ENCODE measurements around the gene OPN5.

The OPN5 gene

DNA sequence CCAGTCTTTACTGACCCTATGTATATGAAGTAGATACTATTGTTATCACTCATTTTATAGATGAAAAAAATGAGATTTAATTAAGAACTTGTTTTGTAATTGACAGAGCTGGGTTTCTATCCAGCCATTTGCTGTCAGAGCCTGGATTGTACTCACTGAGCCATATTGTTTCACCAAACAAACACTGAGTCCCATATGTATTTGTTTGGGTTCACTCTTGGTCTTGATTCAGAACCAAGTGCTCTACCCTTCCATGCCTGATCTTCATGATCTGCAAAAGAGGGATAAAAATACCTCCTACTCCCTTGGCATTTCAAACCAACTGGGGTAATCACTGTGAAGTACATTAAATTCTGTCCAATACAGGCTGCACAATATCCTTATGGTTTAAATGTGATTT lies 52.4 kb downstream of the OPN5 start:
- no peak overlapping the region for H3K4me3 ChIP-seq (ENCODE audit: severe bottlenecking)
- H3K9me3 ChIP-seq (ENCODE audit: severe bottlenecking), result no peaks in the 10 kb centered on the region
- no peaks in the 10 kb centered on the region for H3K27me3 ChIP-seq (ENCODE audit: insufficient read depth, poor library complexity, severe bottlenecking)
- H3K36me3 ChIP-seq (ENCODE audit: low read depth), result no peaks in the 10 kb centered on the region
- no peak overlapping the region for H3K27ac ChIP-seq (ENCODE audit: poor library complexity, severe bottlenecking)
- ATAC-seq (ENCODE audit: low read depth) (no peak), DNase-seq (ENCODE audit: low spot score) (no peak)
- TF ChIP-seq CTCF (IDR thresholded peaks at IDR 0.05; ENCODE audit: poor library complexity, severe bottlenecking), result no peak
- H3K4me1 ChIP-seq (ENCODE audit: insufficient read depth, poor library complexity, severe bottlenecking), result no peaks in the 10 kb centered on the region

DNA sequence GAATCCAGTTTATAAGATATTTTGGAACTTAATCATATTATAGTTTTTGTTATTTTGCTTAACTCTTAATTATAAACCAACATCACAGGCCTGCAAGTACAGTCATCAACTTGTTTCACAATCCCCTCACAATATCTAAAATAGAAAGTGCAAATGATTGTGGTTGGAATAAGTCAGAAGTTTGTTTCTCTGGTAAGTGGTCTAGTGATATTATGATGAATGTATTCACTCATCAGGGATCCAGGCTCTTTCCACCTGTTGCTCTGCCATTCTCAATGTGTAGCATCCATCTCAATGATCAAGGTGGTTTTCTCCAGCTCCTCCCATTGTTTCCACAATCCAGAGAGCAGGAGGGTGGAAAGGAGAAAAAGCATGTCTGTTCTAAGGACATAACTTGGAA lies 54.2 kb downstream of the OPN5 start:
- no peak for ATAC-seq (ENCODE audit: low read depth)
- Histone ChIP-seq H3K27me3 (ENCODE audit: insufficient read depth, poor library complexity, severe bottlenecking) (no peaks in the 10 kb centered on the region), H3K9me3 (ENCODE audit: severe bottlenecking) (no peaks in the 10 kb centered on the region), H3K27ac (ENCODE audit: poor library complexity, severe bottlenecking) (no peak overlapping the region), H3K4me1 (ENCODE audit: insufficient read depth, poor library complexity, severe bottlenecking) (no peaks in the 10 kb centered on the region), H3K36me3 (ENCODE audit: low read depth) (no peaks in the 10 kb centered on the region), H3K4me3 (ENCODE audit: severe bottlenecking) (no peak overlapping the region)
- TF ChIP-seq CTCF (IDR thresholded peaks at IDR 0.05; ENCODE audit: poor library complexity, severe bottlenecking), result no peak
- DNase-seq (ENCODE audit: low spot score), result no peak

DNA sequence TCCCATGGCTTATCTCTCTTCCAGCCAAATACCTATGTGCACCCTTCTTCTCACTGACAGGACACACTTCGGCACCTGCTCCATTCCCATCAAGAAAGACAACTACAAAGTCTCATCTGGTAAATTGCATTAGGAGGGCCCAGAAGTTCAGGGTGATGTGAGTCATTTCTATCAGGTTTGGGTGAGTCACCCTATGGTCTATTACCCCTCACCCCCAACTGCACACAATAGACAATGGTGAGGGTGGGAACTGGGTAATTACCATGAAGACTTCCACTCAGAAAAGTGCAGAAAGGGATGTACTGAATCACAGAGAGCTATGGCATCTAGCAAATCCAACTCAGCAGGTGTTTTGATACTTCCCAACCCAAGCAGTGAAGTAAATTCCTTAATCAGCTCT lies 54.8 kb downstream of the OPN5 start:
- TF ChIP-seq CTCF (IDR thresholded peaks at IDR 0.05; ENCODE audit: poor library complexity, severe bottlenecking), result no peak
- Histone ChIP-seq H3K27ac (ENCODE audit: poor library complexity, severe bottlenecking) (no peak overlapping the region), H3K9me3 (ENCODE audit: severe bottlenecking) (no peaks in the 10 kb centered on the region), H3K36me3 (ENCODE audit: low read depth) (no peaks in the 10 kb centered on the region), H3K4me1 (ENCODE audit: insufficient read depth, poor library complexity, severe bottlenecking) (no peaks in the 10 kb centered on the region), H3K27me3 (ENCODE audit: insufficient read depth, poor library complexity, severe bottlenecking) (no peaks in the 10 kb centered on the region), H3K4me3 (ENCODE audit: severe bottlenecking) (no peak overlapping the region)
- no peak for DNase-seq (ENCODE audit: low spot score)
- no peak for ATAC-seq (ENCODE audit: low read depth)

GRCh38 chr6:47839645-47840044 lies 57.8 kb downstream of the OPN5 start:
- no peak for DNase-seq (ENCODE audit: low spot score)
- no peaks in the 10 kb centered on the region for H3K36me3 ChIP-seq (ENCODE audit: low read depth)
- no peaks in the 10 kb centered on the region for H3K4me1 ChIP-seq (ENCODE audit: insufficient read depth, poor library complexity, severe bottlenecking)
- no peak overlapping the region for H3K4me3 ChIP-seq (ENCODE audit: severe bottlenecking)
- no peaks in the 10 kb centered on the region for H3K27me3 ChIP-seq (ENCODE audit: insufficient read depth, poor library complexity, severe bottlenecking)
- H3K9me3 ChIP-seq (ENCODE audit: severe bottlenecking), result no peaks in the 10 kb centered on the region
- H3K27ac ChIP-seq (ENCODE audit: poor library complexity, severe bottlenecking), result no peak overlapping the region
- no peak for TF ChIP-seq CTCF (IDR thresholded peaks at IDR 0.05; ENCODE audit: poor library complexity, severe bottlenecking)
- no peak for ATAC-seq (ENCODE audit: low read depth)

- Histone ChIP-seq H3K4me3 (ENCODE audit: severe bottlenecking) (no peak overlapping the region), H3K4me1 (ENCODE audit: insufficient read depth, poor library complexity, severe bottlenecking) (no peaks in the 10 kb centered on the region), H3K27ac (ENCODE audit: poor library complexity, severe bottlenecking) (no peak overlapping the region), H3K9me3 (ENCODE audit: severe bottlenecking) (no peaks in the 10 kb centered on the region), H3K36me3 (ENCODE audit: low read depth) (no peaks in the 10 kb centered on the region), H3K27me3 (ENCODE audit: insufficient read depth, poor library complexity, severe bottlenecking) (no peaks in the 10 kb centered on the region)
- TF ChIP-seq CTCF (IDR thresholded peaks at IDR 0.05; ENCODE audit: poor library complexity, severe bottlenecking), result no peak
- ATAC-seq (ENCODE audit: low read depth) (no peak), DNase-seq (ENCODE audit: low spot score) (no peak)
Measured at GRCh38 chr6:47844881-47845280, 63.0 kb downstream of the OPN5 start.
